Astrocyte (in vitro differentiated cells and primary cell): ENCODE measurements around the gene NT5C1B. TPM values are rescaled to one million over a fixed set of nuclear protein-coding genes. Genes with fewer than 3 reads are reported as not detected.

Source experiments
- DNase-seq: peaks from one replicate; pipeline ENCODE4 v3.0.0-alpha.2; 2010; ENCODE audit warnings: low read depth
- FAIRE-seq: peaks from 2 replicates; lab custom pipeline; 2011; peaks lifted over from hg19 to GRCh38; lab: Jason Lieb, UNC
- H2AFZ ChIP-seq: 2 replicates; pipeline ENCODE4 v1.6.0; 2012; ENCODE audit warnings: low read depth, low read length, inconsistent platforms
- H3K27ac ChIP-seq: 2 replicates; pipeline ENCODE4 v1.5.1; 2011; ENCODE audit warnings: low read depth, low read length, inconsistent platforms
- H3K27me3 ChIP-seq: 2 replicates; pipeline ENCODE4 v1.6.0; 2011; ENCODE audit warnings: low read length, inconsistent platforms; ENCODE audit not compliant: insufficient read depth
- H3K36me3 ChIP-seq: 2 replicates; pipeline ENCODE4 v1.5.1; 2011; ENCODE audit warnings: low read length, inconsistent platforms; ENCODE audit not compliant: insufficient read depth
- H3K4me1 ChIP-seq: 2 replicates; pipeline ENCODE4 v1.5.1; 2011; ENCODE audit warnings: low read length, inconsistent platforms; ENCODE audit not compliant: insufficient read depth
- H3K4me2 ChIP-seq: 2 replicates; pipeline ENCODE4 v1.6.0; 2012; ENCODE audit warnings: low read length, inconsistent platforms
- H3K4me3 ChIP-seq: 2 replicates; pipeline ENCODE4 v1.5.1; 2011; ENCODE audit warnings: low read depth, mild to moderate bottlenecking, low read length, inconsistent platforms; ENCODE audit not compliant: insufficient read depth
- H3K79me2 ChIP-seq: 2 replicates; pipeline ENCODE4 v1.6.0; 2012; ENCODE audit warnings: mild to moderate bottlenecking, low read length, inconsistent platforms; ENCODE audit not compliant: insufficient read depth
- H3K9ac ChIP-seq: 2 replicates; pipeline ENCODE4 v1.6.0; 2012; ENCODE audit warnings: mild to moderate bottlenecking, low read length, inconsistent platforms
- H3K9me3 ChIP-seq: 2 replicates; pipeline ENCODE4 v1.5.1; 2012; ENCODE audit warnings: low read depth, mild to moderate bottlenecking, low read length, inconsistent platforms; ENCODE audit not compliant: insufficient read depth
- H4K20me1 ChIP-seq: 2 replicates; pipeline ENCODE4 v1.6.0; 2012; ENCODE audit warnings: low read length, inconsistent platforms; ENCODE audit not compliant: insufficient read depth
- H3K27ac Mint-ChIP-seq: one replicate; pipeline ENCODE4 v1.8.0; 2021; ENCODE audit warnings: mild to moderate bottlenecking, mixed read lengths; ENCODE audit not compliant: unreplicated experiment
- H3K27me3 Mint-ChIP-seq: one replicate; pipeline ENCODE4 v1.8.0; 2021; ENCODE audit warnings: low read depth, mixed read lengths; ENCODE audit not compliant: unreplicated experiment
- H3K36me3 Mint-ChIP-seq: one replicate; pipeline ENCODE4 v1.8.0; 2021; ENCODE audit warnings: low read depth, mixed read lengths; ENCODE audit not compliant: unreplicated experiment
- H3K4me1 Mint-ChIP-seq: one replicate; pipeline ENCODE4 v1.8.0; 2021; ENCODE audit warnings: low read depth, mixed read lengths; ENCODE audit not compliant: unreplicated experiment
- H3K4me3 Mint-ChIP-seq: one replicate; pipeline ENCODE4 v1.8.0; 2021; ENCODE audit warnings: mild to moderate bottlenecking, moderate library complexity, mixed read lengths; ENCODE audit not compliant: unreplicated experiment
- H3K9me3 Mint-ChIP-seq: one replicate; pipeline ENCODE4 v1.8.0; 2021; ENCODE audit warnings: mild to moderate bottlenecking, mixed read lengths; ENCODE audit not compliant: unreplicated experiment
- CTCF ChIP-seq: IDR thresholded peaks from 2 replicates; pipeline ENCODE4 v1.5.1; 2011; ENCODE audit warnings: low read depth, mild to moderate bottlenecking, inconsistent platforms, low read length, moderate library complexity; ENCODE audit not compliant: insufficient read depth
- EZH2 ChIP-seq: IDR thresholded peaks from 2 replicates; pipeline ENCODE4 v1.6.1; 2012; ENCODE audit warnings: mild to moderate bottlenecking, low read length, inconsistent platforms; ENCODE audit not compliant: insufficient read depth
- total RNA-seq: library from RNA; stranded (reverse); gene quantifications from 2 replicates; pipeline ENCODE4 v1.2.1, GENCODE V29; 2021

The NT5C1B gene
- total RNA-seq, 1 donor from 2014 or later, result not detected

GRCh38 chr2:18516112-18516511 is 73.3 kb downstream of the NT5C1B start:
- Histone ChIP-seq H3K9me3 (no peaks in the 10 kb centered on the region), H4K20me1 (no peaks in the 10 kb centered on the region), H3K36me3 (no peaks in the 10 kb centered on the region), H3K79me2 (no peaks in the 10 kb centered on the region), H3K9ac (peak overlapping the region; percentile 1), H3K4me2 (peak overlapping the region; percentile 48), H2AFZ (peak overlapping the region; percentile 43), H3K27ac (peak overlapping the region; percentile 33), H3K27me3 (no peaks in the 10 kb centered on the region), H3K4me1 (peaks cover 25% of the 10 kb centered on the region), H3K4me3 (no peak overlapping the region)
- no peak overlapping the region for H3K4me3 Mint-ChIP-seq
- H3K27ac Mint-ChIP-seq, result no peak overlapping the region
- H3K36me3 Mint-ChIP-seq, result no peaks in the 10 kb centered on the region
- TF ChIP-seq EZH2 (no peak), CTCF (no peak)
- peaks cover 33% of the 10 kb centered on the region for H3K4me1 Mint-ChIP-seq
- FAIRE-seq, result no peak
- no peaks in the 10 kb centered on the region for H3K9me3 Mint-ChIP-seq
- H3K27me3 Mint-ChIP-seq, result no peaks in the 10 kb centered on the region
- DNase-seq, result peak; percentile 94

- H3K36me3 Mint-ChIP-seq, result no peaks in the 10 kb centered on the region
- H2AFZ ChIP-seq, result no peak overlapping the region
- H3K9ac ChIP-seq, result peak overlapping the region; percentile 1
- H3K4me3 Mint-ChIP-seq, result no peak overlapping the region
- no peak overlapping the region for H3K4me2 ChIP-seq
- no peaks in the 10 kb centered on the region for H3K79me2 ChIP-seq
- H3K9me3 ChIP-seq, result no peaks in the 10 kb centered on the region
- DNase-seq, result no peak
- H3K4me1 Mint-ChIP-seq, result peaks cover 33% of the 10 kb centered on the region
- TF ChIP-seq CTCF (no peak), EZH2 (no peak)
- no peaks in the 10 kb centered on the region for H3K9me3 Mint-ChIP-seq
- no peaks in the 10 kb centered on the region for H3K36me3 ChIP-seq
- peak overlapping the region; percentile 58 for H3K27ac Mint-ChIP-seq
- peaks cover 25% of the 10 kb centered on the region for H3K4me1 ChIP-seq
- no peaks in the 10 kb centered on the region for H4K20me1 ChIP-seq
- H3K27me3 Mint-ChIP-seq, result no peaks in the 10 kb centered on the region
- FAIRE-seq, result no peak
- H3K27me3 ChIP-seq, result no peaks in the 10 kb centered on the region
- no peak overlapping the region for H3K4me3 ChIP-seq
- H3K27ac ChIP-seq, result no peak overlapping the region
Observed at GRCh38 chr2:18514526-18515461, 74.6 kb downstream of the NT5C1B start.

Other genes starting within 250 kb of the NT5C1B start
- 16.0 and 18.8 TPM in 2 replicates for gene RDH14, start 28.9 kb downstream of the NT5C1B start, total RNA-seq